KMS-11 (cell line): ENCODE results near the gene SLC22A12.

Experiments
- H2AFZ ChIP-seq: fragments of 200-600 bp; sonication (generic); 2 replicates; pipeline ENCODE4 v1.6.1; 2016; ENCODE audit warnings: antibody characterized with exemption, mixed run types, low read depth
- H3K27ac ChIP-seq: fragments of 200-600 bp; sonication (generic); 2 replicates; pipeline ENCODE4 v1.6.1; 2016; ENCODE audit warnings: mild to moderate bottlenecking, mixed run types
- H3K27me3 ChIP-seq: fragments of 200-600 bp; sonication (generic); 2 replicates; pipeline ENCODE4 v1.6.1; 2017; ENCODE audit warnings: mild to moderate bottlenecking, low read depth, mixed run types, moderate library complexity; ENCODE audit not compliant: insufficient read depth
- H3K36me3 ChIP-seq: fragments of 200-600 bp; sonication (generic); 2 replicates; pipeline ENCODE4 v1.6.1; 2017; ENCODE audit warnings: mild to moderate bottlenecking, mixed run types; ENCODE audit not compliant: insufficient read depth
- H3K4me1 ChIP-seq: fragments of 200-600 bp; sonication (generic); 2 replicates; pipeline ENCODE4 v1.6.1; 2016; ENCODE audit warnings: mild to moderate bottlenecking, low read depth, mixed run types; ENCODE audit not compliant: poor library complexity, severe bottlenecking
- H3K4me2 ChIP-seq: fragments of 200-600 bp; sonication (generic); 2 replicates; pipeline ENCODE4 v1.7.0; 2016; ENCODE audit warnings: mild to moderate bottlenecking, mixed run types
- H3K4me3 ChIP-seq: fragments of 200-600 bp; sonication (generic); IDR thresholded peaks from 2 replicates; pipeline ENCODE4 v1.6.1; 2017; ENCODE audit warnings: low read depth, low read length, mixed read lengths; ENCODE audit not compliant: insufficient read depth
- H3K79me2 ChIP-seq: fragments of 200-600 bp; sonication (generic); 2 replicates; pipeline ENCODE4 v1.6.1; 2016; ENCODE audit warnings: low read depth, mixed run types; ENCODE audit not compliant: insufficient read depth
- H3K9ac ChIP-seq: fragments of 200-600 bp; sonication (generic); 2 replicates; pipeline ENCODE4 v1.6.1; 2016; ENCODE audit warnings: mild to moderate bottlenecking, mixed run types
- H4K20me1 ChIP-seq: fragments of 200-600 bp; sonication (generic); 2 replicates; pipeline ENCODE4 v1.6.1; 2016; ENCODE audit warnings: mild to moderate bottlenecking, mixed run types; ENCODE audit not compliant: insufficient read depth
- TF ChIP-seq, protein P1 (sequence below): fragments of 200-600 bp; sonication (generic); conservative IDR thresholded peaks from 2 replicates; pipeline ENCODE4 v1.6.1; 2017; ENCODE audit warnings: low read depth, mild to moderate bottlenecking, antibody characterized with exemption, low read length, moderate library complexity, mixed read lengths

The SLC22A12 gene

DNA sequence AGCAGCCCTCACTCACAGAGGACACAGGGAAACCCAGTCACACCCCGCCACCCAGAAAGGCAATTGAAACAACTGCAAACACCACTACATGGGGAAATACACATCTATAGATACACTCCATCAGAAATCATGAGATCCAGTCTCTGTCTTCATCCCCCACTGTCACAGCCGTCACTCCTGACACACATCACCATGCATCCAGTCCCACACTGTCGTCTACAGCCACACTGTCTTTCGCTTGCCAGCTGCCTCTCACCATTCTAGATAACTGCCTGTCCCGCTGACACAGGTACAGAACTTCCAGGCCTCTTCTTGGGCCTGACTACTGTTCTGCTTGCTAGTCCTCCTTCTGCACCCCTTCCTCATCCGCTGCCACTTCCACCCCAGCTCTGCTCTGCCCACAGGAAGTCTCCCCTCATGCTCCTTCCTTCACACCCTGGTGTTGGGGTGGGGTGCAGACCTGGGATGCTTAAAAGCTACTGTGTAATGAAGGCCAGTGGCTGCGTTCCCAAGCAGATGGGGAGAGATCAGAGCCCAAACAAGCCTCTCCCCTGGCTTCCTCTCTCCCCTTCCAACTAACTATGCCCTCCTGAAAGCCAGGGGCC lies 42.6 kb downstream of the SLC22A12 start:
- H3K4me1 ChIP-seq = no peaks in the 10 kb centered on the region
- no peaks in the 10 kb centered on the region for H4K20me1 ChIP-seq
- H3K36me3 ChIP-seq = no peaks in the 10 kb centered on the region
- TF ChIP-seq, protein P1, sequence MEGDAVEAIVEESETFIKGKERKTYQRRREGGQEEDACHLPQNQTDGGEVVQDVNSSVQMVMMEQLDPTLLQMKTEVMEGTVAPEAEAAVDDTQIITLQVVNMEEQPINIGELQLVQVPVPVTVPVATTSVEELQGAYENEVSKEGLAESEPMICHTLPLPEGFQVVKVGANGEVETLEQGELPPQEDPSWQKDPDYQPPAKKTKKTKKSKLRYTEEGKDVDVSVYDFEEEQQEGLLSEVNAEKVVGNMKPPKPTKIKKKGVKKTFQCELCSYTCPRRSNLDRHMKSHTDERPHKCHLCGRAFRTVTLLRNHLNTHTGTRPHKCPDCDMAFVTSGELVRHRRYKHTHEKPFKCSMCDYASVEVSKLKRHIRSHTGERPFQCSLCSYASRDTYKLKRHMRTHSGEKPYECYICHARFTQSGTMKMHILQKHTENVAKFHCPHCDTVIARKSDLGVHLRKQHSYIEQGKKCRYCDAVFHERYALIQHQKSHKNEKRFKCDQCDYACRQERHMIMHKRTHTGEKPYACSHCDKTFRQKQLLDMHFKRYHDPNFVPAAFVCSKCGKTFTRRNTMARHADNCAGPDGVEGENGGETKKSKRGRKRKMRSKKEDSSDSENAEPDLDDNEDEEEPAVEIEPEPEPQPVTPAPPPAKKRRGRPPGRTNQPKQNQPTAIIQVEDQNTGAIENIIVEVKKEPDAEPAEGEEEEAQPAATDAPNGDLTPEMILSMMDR = no peak
- H3K27me3 ChIP-seq = peaks cover 50% of the 10 kb centered on the region
- no peak overlapping the region for H3K4me3 ChIP-seq
- no peak overlapping the region for H3K9ac ChIP-seq
- no peak overlapping the region for H2AFZ ChIP-seq
- no peak overlapping the region for H3K4me2 ChIP-seq
- no peak overlapping the region for H3K27ac ChIP-seq
- H3K79me2 ChIP-seq = no peaks in the 10 kb centered on the region

DNA sequence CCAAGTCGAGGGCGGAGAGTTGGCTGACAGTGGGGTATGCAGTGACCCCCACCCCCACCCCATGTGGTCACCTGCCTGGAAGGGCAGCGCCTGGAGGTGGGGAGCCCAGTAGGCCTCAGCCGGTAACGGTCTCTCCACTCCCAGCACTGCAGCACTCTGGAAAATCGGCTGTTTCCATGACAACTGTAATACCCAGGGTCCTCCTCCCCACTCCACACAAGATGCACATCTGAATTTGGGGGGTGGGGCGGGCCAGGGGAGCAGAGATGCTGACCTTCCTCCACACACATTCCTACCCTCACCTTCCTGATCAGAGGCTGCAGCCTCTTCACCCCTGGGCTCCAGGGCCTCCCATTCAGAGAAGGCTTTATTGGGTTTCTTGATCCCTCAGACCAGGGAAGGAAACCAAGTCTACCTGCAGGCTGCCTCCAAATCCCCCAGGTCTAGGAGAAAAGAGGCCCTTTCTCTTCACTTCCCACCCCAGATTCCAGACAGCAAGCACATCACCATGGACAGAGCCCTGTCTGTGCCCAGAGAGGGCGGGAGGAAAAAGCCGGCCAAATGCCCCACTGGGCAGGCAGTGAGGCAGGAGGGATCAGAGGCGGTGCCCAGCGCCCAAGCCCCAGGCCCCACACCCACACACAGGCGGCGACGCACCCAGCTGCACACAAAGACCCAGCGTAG lies 46.5 kb downstream of the SLC22A12 start:
- Histone ChIP-seq H3K4me3 (no peak overlapping the region), H3K4me2 (no peak overlapping the region), H3K36me3 (no peaks in the 10 kb centered on the region), H3K9ac (no peak overlapping the region), H3K4me1 (no peaks in the 10 kb centered on the region), H3K27ac (no peak overlapping the region), H4K20me1 (no peaks in the 10 kb centered on the region), H3K27me3 (peaks cover 60% of the 10 kb centered on the region), H3K79me2 (no peaks in the 10 kb centered on the region), H2AFZ (no peak overlapping the region)
- TF ChIP-seq, protein P1 = no peak

DNA sequence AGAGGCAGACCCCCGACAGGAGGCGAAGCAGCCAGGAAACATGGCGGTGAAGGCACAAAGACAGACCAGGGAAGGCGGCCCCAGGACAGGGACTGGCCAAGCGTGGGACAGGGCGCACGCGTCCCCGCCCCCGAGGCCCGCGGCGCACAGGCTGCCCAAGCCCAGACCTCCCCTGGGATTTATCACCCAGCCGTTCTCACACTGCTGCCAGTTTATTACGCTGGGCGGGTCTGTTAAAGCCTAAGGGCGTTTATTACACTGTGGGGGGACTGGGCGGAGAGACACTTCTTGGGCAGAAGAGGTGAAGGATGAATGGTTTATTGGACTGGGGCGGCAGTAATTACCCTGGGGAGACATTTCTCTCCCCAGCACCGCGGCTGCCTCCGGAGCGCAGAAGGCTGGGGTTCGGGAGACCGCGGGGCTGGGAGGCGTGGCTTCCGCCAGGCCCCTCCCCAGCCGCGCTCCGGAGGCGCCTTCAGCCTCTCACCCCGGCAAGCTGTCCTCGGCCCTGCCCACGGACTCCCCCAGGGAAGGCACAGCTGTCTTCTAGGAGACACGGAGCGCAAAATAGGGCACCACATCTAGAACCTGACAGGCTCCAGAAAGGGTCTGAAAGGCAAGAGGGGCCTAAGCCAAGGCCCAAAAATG lies 47.1 kb downstream of the SLC22A12 start:
- Histone ChIP-seq H3K4me3 (no peak overlapping the region), H3K36me3 (no peaks in the 10 kb centered on the region), H3K4me2 (no peak overlapping the region), H2AFZ (no peak overlapping the region), H3K79me2 (no peaks in the 10 kb centered on the region), H3K4me1 (no peaks in the 10 kb centered on the region), H3K27ac (no peak overlapping the region), H3K9ac (no peak overlapping the region), H4K20me1 (no peaks in the 10 kb centered on the region), H3K27me3 (peaks cover 57% of the 10 kb centered on the region)
- TF ChIP-seq, protein P1 = no peak

DNA sequence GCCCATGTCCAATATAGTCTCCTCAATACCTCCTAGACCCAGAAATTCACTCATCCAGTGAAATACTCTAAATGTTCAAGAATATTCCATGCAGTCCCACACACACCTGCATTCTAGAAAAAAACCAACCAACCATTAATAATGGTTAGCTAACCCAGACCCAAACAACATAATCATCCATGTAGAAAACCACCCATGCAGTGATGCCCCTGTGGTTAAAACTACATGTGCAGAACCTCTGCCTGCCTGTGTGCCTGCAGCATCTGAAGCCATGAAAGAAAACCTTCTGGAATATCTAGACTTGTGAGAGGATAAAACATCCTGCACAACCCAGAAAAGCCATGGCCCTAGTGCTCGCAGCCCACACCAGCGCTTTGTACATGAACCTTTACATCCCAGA lies 47.8 kb downstream of the SLC22A12 start:
- H3K4me1 ChIP-seq = no peaks in the 10 kb centered on the region
- H3K4me2 ChIP-seq = no peak overlapping the region
- H3K4me3 ChIP-seq = no peak overlapping the region
- no peaks in the 10 kb centered on the region for H3K36me3 ChIP-seq
- H3K79me2 ChIP-seq = no peaks in the 10 kb centered on the region
- no peak overlapping the region for H3K27ac ChIP-seq
- H4K20me1 ChIP-seq = no peaks in the 10 kb centered on the region
- TF ChIP-seq, protein P1 = no peak
- H3K9ac ChIP-seq = no peak overlapping the region
- H3K27me3 ChIP-seq = peaks cover 54% of the 10 kb centered on the region
- H2AFZ ChIP-seq = no peak overlapping the region
